Measurements from ENCODE around the gene KIAA0513. TPM values are rescaled to one million over a fixed set of nuclear protein-coding genes. Genes with fewer than 3 reads are reported as not detected.

KIAA0513 gene
- total RNA-seq, 2 donors from 2014 or later = 23.1 to 71.9 TPM

- WGBS, 2 donors = 89 to 92% methylated on average over 17 of the region's 17 CpGs
- ATAC-seq (no peak), DNase-seq (no peak)
- Histone ChIP-seq H3K36me3 (replicated peaks in 1 of 2; ENCODE audit: insufficient read depth in 1 of 2, low read depth in 2 of 2) (no peaks in the 10 kb centered on the region), H3K4me3 (no peak overlapping the region), H3K27me3 (no peaks in the 10 kb centered on the region), H3K27ac (no peak overlapping the region), H3K9me3 (no peaks in the 10 kb centered on the region), H3K4me1 (peaks cover 24% of the 10 kb centered on the region)
- TF ChIP-seq CTCF (IDR thresholded peaks at IDR 0.05) = no peak
- no peak for TF ChIP-seq POLR2A (IDR thresholded peaks at IDR 0.05)
- intact Hi-C loops (cut with DNase I) = no loop called here
Measured at GRCh38 chr16:85141491-85142128, 114.0 kb downstream of the KIAA0513 start.

DNA sequence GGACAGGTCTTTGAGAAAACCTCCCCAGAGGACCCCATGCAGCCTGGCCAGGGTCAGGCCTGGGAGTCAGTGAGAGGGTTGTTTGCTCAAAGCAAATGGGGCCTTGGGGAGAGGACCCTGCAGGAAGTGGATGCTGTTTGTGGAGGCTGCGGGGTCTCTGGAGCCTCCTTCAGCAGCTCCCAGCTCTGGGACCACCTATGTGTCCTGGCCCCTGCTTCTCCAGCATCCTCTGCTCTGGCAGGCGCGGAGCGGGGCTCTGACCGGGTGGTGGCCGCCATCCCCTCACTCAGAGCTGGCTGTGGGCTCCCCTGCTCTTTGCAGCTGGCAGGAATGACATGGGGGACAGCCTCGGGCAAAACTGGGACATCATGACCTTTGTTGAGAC lies 114.5 kb downstream of the KIAA0513 start:
- ATAC-seq (no peak), DNase-seq (no peak)
- TF ChIP-seq CTCF (IDR thresholded peaks at IDR 0.05) (no peak), POLR2A (IDR thresholded peaks at IDR 0.05) (no peak)
- Histone ChIP-seq H3K27me3 (no peaks in the 10 kb centered on the region), H3K4me1 (peaks cover 18% of the 10 kb centered on the region), H3K36me3 (replicated peaks in 1 of 2; ENCODE audit: insufficient read depth in 1 of 2, low read depth in 2 of 2) (no peaks in the 10 kb centered on the region), H3K27ac (no peak overlapping the region), H3K4me3 (no peak overlapping the region), H3K9me3 (no peaks in the 10 kb centered on the region)
- 86 to 96% methylated on average over 6 of the region's 7 CpGs for WGBS, 2 donors
- intact Hi-C loops (cut with DNase I) = no loop called here

GRCh38 chr16:85142771-85143211 lies 115.2 kb downstream of the KIAA0513 start:
- TF ChIP-seq CTCF (IDR thresholded peaks at IDR 0.05) (no peak), POLR2A (IDR thresholded peaks at IDR 0.05) (no peak)
- Histone ChIP-seq H3K4me1 (peaks cover 12% of the 10 kb centered on the region), H3K36me3 (replicated peaks in 1 of 2; ENCODE audit: insufficient read depth in 1 of 2, low read depth in 2 of 2) (no peaks in the 10 kb centered on the region), H3K9me3 (no peaks in the 10 kb centered on the region), H3K4me3 (no peak overlapping the region), H3K27ac (no peak overlapping the region), H3K27me3 (no peaks in the 10 kb centered on the region)
- DNase-seq = no peak
- WGBS, 2 donors = 78 to 82% methylated on average over 4 to 19 of the region's 19 CpGs
- intact Hi-C loops (cut with DNase I) = no loop called here
- ATAC-seq = no peak

Other genes starting within 250 kb of the KIAA0513 start
- 100 to 1,000 TPM in 1 of 2 donors, 10 to 100 TPM in 1; 27.5 to 129 TPM for gene CRISPLD2, start 207.8 kb upstream of the KIAA0513 start, total RNA-seq
- 10 to 100 TPM; 17.5 to 39.2 TPM for gene ZDHHC7, start 16.3 kb upstream of the KIAA0513 start, total RNA-seq
- not detected for gene CIBAR2, start 84.7 kb downstream of the KIAA0513 start, total RNA-seq

Measured in body of pancreas (tissue), 4 donors.